ENCODE results near the gene PALM.
"Not testable (repeated sequence)": the region's sequence is repeated elsewhere in the genome, so short reads cannot be mapped to it uniquely, and the experiment has no call there.

The PALM gene

DNA sequence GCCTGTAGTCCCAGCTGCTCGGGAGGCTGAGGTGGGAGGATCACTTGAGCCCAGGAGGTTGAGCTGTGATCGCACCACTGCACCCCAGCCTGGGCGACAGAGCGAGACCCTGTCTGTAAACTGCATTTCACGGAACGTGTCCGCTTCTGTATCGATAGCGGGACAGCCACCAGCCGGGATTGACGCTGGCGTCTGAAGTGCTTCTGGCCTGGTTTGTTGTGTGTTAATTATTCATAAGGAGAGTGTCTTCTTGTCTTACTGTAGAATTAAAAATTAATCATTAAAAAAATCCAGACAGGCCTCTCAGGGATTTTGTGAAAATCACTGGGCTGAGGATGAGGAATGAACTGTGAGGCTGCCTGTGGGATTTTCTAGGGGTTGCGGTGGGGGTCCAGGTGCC lies 26.0 kb downstream of the PALM start:
- no peak for DNase-seq

DNA sequence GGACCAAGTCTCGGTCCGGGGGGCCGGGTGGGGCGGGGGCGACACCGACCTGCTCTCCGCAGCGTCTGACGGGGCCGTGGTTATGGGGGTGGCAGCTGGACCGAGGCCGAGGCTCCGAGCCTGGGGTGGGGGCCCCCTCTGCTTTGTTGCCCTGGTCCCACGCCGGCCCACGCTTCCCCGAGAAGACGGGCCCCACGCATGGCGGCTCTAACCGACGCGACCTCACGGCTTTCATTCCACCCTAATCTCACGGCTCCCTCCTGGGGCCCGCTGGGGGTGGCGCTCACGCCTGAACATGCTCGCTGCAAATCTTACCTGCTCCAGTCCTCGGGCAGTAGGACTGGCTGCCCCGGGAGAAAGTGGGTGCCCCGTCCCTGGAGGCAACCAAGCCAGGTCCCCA lies 27.4 kb downstream of the PALM start:
- no peak for DNase-seq

DNA sequence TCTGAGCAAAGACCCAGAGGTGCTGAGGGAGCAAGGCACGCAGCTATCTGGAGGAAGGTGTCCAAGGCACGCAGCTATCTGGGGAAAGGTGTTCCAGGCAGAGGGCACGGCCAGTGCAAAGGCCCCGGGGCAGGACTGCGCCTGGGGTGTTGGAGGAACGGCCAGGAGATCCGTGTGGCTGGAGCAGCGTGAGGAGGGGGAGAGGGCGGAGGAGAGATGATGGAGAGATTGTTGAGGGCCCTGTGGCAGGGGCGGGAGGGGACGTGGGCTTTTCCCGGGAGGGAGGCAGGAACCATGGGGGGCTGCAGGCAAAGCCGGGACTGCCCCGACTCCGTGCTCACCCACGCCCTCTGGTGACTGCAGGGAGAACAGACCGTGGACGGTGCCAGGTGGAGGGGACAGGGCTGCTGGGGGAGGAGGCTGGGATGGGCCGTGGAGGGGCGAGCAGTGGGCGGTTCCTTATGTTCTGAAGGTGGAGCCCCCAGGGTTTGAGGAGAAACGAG lies 28.9 kb downstream of the PALM start:
- DNase-seq, result peak; percentile 53

DNA sequence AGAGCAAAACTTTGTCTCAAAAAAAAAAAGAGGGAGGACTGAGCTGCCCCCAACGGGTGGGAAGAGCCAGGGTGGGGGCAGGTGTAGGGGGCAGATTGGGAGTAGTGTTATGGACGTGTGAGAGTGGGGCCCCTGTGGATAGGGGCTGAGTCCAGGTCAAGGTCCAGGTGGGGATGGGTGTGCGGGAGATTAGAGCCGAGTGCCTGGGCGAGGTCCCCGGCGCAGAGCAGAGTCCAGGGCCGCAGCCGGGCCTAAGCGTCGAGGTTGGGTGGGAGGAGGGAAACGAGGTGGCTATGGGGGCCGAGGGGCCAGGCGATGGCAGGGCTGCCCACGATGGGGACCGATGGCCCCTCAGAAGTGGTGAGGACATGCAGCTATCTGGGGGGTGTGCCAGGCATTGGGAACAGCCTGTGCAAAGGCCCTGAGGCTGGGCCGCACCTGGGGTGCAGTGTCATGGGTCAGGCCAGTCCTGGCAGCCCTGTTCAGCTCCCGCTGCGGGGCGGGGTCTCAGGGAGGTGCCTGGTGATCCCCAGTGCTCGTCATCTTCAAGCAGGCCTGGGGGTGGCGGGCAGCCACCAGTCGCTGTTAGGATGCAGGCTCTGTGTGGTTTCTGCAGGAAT lies 29.9 kb downstream of the PALM start:
- DNase-seq, result no peak

DNA sequence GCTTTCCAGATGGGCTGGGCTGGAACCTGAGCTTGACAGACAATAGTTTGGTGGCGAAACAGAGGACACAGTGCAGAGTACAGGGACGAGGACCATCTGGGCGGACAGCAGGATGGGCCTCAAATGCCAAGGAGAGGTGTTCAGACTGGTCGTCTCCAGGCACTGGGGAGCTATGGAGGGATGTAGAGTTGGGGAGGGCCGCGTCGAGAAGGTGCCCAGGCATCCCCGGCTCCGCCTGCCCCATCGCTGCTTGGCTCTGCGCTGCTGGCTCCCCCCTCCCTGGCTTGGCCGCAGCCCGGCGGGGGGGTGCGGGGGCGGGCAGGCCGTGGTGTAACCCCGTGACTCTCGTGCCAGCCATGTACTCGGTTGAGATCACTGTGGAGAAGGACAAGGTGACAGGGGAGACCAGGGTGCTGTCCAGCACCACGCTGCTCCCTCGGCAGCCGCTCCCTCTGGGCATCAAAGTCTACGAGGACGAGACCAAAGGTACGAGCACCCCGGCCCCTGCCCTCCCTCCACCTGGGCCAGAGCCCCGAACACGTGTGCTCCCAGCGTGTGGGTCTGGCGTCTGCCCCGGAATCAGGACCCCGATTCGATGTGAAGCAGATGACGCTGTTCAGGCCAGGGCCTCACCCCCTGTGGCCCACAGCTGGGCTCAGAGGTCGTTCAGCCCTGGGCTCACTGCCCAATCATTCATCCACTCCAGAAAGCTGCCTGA lies 31.4 kb downstream of the PALM start:
- no peak for DNase-seq

DNA sequence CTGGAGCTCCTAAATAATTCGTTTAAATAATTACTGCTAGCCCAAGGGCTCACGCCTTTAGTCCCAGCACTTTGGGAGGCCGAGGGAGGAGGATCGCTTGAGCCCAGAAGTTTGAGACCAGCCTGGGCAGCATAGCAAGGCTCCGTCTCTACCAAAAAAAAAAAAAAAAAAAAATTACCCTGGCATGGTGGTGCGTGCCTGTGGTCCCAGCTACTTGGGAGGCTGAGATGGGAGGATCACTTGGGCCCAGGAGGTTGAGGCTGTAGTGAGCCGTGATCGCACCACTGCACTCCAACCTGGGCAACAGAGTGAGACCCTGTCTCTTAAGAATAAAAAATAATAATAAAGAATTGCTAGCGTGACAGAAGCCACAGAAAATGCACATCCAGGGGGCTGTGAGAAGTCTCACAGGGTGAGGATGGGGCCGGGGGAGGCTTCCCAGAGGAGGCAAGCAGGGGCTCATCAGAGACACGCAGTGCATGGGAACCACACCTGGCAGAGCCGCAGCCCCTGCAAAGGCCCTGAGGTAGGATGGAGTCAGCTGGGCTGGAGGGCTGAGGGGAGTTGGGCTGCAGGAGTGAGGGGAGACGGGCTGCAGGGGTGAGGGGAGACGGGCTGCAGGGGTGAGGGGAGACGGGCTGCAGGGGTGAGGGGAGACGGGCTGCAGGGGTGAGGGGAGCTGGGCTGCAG lies 32.2 kb downstream of the PALM start:
- not testable (repeated sequence) for DNase-seq

DNA sequence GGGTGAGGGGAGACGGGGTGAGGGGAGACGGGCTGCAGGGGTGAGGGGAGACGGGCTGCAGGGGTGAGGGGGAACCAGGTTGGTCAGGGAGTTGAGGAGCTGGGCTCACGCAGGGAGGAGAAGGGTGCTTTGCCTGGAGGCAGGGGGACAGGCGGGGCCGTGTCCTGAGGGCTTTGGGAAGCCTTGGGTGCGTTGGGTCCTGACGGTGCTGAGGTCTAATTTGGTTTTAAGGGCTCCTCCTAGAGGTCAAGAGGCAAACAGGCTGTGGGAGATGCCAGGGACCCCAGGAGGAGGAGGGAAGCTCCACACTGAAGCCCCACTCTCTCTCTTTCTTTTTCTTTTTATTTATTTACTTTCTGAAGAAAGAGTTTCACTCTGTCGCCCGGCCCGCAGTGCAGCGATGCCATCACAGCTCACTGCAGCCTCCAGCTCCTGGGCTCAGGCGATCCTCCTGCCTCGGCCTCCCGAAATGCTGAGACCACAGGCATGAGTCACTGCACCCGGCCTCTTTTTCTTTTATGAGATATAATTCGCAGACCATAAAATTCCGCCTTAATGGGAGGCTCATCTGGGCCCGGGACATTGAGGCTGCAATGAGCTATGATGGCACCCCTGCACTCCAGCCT lies 32.9 kb downstream of the PALM start:
- DNase-seq, result no peak

DNA sequence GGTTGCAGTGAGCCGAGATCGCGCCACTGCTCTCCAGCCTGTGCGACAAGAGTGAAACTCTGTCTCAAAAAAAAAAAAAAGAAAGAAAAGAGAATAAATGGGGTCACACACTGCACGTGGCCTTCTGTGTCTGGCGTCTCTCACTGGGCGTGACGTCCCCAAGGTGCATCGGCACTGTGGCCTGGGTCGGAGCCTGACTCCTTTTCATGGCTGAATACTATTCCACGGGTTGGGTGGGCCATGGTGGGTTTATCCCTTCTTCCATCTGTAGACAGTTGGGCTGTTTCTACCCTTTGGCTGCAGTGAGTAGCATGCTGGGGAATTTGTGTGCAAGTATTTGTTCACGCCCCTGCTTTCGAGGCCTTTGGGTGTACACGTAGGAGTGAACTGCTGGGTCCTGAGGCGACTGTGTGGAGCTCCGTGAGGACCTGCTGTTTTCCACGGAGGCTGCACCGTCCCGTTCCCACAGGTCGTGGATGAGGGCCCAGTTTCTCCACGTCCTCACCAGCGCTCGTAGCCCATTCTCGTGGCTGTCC lies 33.9 kb downstream of the PALM start:
- no peak for DNase-seq

DNA sequence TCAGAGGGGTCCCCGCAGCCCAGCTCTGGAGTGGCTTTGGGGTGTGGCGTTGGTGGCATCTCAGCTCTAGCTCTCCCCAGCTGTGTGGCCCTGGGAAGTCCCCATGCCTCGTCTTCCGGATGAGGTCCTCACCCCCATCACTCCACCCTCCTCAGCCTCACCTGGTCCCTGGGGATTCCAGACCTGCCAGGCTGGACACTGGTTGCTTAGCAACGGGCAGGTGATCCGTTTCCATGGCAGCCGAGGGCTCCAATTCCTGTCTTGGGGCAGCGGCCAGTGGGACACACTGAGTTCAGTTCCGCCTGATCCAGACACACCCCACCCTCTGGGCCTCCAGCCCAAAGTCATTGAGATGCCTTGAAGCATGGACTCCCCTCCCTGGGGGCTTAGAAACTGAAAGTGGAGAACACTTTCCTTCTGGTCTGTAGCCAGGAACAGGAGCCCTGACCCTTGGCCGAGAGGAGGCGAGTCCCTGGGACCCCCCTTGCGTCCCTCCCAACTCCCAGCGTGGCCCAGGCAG lies 34.5 kb downstream of the PALM start:
- no peak for DNase-seq

DNA sequence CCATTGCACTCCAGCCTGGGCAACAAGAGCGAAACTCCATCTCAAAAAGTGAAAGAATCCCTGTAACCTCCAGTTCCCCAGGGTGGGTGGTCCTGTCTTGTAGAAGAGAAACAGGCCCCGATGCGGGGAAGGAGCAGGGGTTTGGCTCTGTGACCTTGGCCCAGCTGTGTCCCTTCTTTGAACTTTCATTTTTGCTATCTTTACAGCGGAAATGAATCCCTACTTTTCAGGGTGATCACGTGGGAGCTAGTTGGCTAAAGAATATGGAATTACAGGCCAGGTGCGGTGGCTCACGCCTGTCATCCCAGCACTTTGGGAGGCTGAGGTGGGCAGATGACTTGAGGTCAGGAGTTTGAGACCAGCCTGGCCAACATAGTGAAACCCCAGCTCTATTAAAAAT lies 36.4 kb downstream of the PALM start:
- DNase-seq, result not testable (repeated sequence)

DNA sequence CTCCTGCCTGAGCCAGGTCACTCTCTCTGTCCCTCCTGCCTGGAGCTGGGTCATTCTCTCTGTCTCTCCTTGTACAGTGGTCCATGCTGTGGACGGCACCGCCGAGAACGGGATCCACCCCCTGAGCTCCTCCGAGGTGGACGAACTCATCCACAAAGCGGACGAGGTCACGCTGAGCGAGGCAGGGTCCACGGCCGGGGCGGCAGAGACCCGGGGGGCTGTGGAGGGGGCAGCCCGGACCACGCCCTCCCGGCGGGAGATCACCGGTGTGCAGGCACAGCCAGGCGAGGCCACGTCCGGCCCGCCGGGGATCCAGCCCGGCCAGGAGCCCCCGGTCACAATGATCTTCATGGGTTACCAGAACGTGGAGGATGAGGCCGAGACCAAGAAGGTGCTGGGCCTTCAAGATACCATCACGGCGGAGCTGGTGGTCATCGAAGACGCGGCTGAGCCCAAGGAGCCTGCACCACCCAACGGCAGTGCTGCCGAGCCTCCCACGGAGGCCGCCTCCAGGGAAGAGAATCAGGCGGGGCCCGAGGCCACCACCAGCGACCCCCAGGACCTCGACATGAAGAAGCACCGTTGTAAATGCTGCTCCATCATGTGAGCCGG lies 37.6 kb downstream of the PALM start:
- no peak for DNase-seq

DNA sequence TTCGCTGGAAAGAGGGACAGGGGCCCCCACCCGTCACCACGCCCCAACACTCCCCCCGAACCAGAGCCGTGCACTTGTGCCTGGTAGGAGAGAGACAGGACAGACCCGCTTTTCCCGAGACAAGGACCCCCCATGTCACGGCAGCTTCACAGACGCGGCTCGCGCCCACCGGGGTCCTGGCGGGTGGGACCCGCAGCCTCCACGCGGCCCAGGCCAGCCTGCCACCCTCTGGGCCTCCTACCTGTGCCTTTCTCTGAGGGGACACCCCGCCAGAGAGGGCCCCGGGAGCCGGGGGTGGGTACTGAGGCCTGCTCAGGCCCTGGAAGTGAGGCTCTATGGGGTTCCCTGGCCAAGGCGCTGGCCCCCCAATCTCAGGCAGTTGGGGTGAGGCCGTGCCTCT lies 38.2 kb downstream of the PALM start:
- no peak for DNase-seq

DNA sequence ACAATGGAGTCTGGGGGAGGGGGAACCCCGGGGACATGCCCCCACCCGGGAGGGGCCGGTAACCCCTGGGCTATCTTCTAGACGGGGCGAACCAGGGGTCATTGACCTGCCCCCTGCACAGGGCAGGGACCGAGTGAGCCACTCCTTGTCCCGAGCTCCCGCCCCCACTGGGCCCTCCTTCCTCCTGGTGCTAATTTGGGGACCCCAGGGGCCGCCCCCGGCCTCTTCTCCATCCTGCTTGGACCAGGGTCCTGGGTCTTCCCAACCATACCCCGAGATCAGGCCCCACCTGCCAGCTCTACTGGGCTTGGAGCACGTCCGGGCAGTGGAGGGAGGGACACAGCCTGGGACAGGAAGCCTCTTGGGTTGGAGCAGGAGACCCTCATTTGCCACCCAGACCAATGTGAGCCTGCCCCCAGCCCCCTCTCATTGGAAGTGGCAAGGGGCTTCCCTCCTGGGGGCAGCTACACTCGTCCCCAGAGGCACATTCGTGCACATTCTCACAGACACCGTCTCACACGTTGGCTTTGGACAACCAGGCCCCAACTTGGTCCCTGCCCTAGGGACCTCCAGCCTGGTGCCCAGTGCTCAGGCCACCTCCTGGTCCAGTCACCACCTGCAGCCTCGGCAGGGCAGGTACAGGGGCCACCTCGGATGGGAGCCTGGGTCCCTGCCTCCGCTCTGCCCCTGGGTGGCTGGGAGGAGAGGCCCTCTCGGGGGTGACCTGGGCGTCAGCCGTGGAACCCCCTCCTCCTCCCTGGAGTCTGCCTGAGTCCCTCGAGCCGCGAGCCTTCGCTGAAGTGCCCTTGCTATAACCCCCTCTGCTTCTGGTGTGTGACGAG lies 38.9 kb downstream of the PALM start:
- no peak for DNase-seq

DNA sequence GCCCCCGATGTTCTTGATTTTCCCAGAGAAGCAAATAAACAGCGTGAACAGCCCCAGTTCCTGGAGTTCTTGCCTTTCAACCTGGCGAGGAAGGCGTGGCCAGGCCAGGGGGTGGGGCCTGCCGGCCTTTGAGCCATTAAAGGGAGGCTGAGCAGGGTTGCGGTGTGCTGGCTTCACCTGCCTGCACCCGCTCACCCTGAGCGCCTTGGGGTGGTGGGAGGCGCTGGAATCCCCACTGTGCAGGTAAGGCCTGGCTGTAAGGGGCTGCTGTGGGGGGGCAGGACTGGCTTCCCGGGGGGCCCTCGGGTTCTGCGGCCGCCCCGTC lies 39.5 kb downstream of the PALM start:
- DNase-seq, result no peak

DNA sequence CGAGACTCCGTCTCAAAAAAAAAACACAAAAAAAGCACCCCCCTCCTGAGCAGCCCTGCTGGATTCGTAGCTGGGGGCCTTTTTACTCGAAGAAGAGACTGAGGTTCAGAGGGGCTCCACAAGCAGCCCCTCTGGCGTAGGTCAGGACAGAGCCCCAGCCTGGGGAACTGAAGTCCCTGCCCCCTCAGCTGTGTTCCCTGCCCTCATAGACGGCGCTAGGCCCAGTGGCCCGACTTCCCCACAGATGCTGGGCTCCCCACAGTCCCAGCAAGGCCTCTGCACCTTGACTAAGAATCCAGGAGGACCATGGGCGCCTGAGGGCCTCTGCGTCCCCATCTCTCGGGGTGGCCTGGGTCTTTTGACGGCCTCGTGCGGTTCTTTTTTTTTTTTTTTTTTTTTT lies 41.1 kb downstream of the PALM start:
- DNase-seq, result no peak

DNA sequence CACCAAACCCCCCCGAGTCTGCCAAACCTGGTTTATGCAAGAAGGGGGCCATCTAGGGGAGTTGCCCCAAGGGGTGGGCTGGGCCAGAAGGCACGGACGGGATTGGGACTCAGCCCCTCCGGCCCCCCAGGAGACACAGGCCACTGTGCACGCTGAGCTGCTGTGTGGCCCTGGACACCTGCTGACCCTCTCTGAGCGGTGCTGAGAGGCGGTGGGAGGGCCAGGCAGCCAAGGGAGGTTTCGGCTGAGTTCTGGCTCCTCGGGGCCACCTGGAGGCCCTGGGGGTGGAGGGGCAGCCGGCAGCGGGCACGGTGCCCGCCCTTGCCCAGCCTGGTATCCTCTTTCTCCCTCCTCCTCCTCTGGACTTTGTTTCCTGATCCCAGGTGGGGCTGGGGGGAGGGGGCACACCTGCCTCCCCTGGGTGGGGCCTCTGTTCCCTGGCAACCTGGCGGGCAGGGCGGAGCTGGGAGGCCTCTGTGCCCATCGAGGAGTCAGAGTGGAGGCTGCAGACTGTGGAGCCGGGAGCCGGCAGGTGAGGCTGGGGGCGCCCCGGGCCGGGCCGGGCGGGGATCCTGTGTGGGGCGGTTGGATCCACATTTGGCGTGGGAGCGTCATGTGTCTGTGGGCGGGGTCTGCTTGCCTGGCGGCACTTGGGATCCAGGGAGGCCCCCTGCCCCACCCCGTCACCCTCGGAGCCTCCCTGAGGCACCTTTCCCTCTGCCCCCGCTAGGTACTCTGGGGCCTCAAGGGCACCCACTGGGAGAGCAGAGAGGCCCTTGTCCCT lies 42.1 kb downstream of the PALM start, which contains the start of gene MISP:
Gene MISP, plus strand, starts transcription at position 473 of the 784 bp plus-strand sequence. CDS start 5,835 bp downstream, outside the sequence.
- no peak for DNase-seq

DNA sequence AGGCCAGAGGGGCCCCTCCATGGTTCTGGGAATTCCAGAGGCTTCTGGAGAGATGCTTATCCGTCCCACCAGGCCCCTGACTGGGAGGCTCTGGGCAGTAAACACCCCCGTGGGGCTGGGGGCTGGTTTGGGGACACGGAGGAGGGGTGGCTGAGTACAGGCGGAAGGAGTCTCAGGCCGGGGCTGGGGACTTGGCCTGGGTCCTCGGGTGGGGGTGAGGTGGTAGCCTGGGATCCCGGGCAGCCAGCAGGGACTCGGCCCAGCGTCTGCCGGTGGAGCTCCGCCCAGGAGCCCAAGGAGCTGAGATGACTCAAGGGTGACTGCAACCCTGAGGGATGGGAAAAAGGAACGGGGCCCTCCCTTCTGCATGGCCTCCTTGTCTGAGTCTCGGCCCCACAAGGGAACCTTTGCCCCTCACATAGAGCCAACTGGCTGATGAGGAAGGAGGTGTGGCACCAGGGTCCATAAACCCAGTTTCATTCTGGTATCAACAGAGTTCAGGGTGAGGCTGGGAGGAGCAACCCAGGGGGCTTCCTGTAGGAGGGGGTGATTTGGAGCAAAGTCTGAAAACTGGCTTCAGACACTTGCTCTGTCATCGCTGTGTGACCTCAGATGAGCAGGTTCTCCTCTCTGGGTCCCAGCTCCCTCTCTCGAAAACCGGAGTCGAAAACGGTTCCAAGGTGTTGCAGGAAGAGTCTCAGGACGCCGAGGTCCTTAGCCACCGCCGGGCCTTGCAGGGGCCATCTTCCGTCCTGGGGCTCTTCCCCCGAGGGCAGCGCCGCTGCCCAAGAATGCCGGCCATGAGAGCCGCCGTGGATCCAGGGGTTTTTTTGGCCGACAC lies 43.0 kb downstream of the PALM start:
- no peak for DNase-seq

DNA sequence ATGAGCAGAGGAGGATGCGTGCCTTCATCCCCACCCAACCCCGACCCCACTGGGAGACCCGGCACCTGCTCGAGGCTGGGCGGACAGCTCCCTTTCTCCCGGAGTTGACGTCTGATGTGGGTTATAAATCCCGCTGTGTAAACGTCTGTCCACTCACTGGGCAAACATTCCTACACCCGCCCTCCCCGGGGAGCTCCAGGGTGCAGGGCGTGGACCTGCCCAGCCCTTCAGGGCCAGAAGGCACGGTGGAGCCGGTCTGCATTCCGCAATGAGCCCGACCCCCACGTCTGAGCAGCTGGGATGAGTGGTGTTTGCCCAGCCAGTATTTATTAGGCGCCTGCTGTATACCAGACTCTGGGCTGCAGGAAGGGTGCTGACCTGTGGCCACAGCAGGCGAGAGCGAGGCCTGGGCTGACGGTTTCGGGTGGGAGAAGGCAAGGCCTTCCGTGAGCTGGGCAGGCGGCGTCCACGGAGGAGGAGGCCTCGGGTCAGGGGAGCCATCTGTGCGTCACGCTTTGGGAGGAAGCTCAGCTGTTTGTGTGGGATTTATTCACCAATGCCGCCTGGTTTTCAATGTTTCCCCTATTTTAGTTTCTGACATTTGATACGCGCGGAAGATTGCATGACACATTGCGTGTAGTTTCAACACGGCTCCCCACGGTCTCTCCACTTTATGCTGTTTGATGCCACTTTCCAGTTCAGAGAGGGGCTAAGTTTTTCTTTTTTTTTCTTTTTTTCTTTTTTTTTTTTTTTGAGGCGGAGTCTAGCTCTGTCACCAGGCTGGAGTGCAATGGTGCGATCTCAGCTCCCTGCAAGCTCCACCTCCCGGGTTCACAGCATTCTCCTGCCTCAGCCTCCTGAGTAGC lies 44.1 kb downstream of the PALM start:
- no peak for DNase-seq

DNA sequence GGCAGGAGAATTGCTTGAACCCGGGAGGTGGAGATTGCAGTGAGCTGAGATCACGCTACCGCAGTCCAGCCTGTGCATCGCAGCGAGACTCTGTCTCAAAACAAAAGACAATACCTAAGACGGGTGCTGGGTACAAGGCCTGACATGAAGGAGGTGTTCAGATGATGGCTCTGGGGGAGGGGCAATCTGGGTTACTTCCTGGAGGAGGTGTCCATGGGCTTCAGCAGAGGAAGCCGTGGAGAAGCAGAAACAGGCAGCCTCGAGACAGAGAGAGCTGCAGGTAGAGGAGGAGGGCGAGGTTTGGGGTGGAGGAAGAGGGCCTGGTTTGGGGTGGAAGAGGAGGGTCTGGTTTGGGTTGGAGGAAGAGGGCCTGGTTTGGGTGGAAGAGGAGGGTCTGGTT lies 45.8 kb downstream of the PALM start:
- no peak for DNase-seq

Data from activated gamma-delta T cell treated with Interleukin-2 at 50 U/mL for 16 hours (primary cell).